Tibial nerve (tissue), 4 donors: ENCODE measurements around the gene SEPTIN5.

Experiments
- EP300 ChIP-seq, 2 donors: sonication (generic); formaldehyde crosslinking; IDR thresholded peaks; one replicate each; pipeline ENCODE4 v1.6.1; 2017; ENCODE audit warnings: antibody characterized with exemption in 2 of 2, mild to moderate bottlenecking in 1 of 2
- POLR2A ChIP-seq, 2 donors: fragments of 450-650 bp; IDR thresholded peaks; one replicate each; pipeline ENCODE4 v1.6.1; 2017; ENCODE audit warnings: antibody characterized with exemption in 2 of 2, mild to moderate bottlenecking in 2 of 2, moderate library complexity in 2 of 2
- TF ChIP-seq, protein P1 (sequence below), 5 experiments: fragments of 200-600 bp in 3 of 5; fragments of 450-650 bp in 2 of 5; sonication (generic) in 3 of 5; IDR thresholded peaks; one replicate each; pipeline ENCODE4 v1.5.1; 2016 to 2019; ENCODE audit warnings: antibody characterized with exemption in 5 of 5, mild to moderate bottlenecking in 3 of 5, moderate library complexity in 2 of 5

DNA sequence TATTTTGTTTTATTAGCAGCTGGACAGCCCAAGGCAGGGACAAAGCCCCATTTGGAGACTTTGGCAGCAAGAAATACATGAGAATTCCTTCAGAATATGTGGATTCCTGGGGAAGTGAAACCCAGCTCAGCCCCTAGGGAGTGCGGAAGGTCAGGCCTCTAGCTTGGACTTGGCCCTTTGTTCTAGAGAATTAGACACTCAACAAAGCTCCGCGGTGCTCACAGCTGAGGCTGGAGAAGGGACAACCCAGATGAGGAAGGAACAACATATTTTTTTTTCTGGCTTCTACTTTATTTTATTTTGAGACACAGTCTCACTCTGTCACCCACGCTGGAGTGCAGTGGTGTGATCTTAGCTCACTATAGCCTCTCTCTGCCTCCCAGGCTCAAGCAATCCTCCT lies 44.7 kb upstream of the SEPTIN5 start:
- TF ChIP-seq EP300 (IDR thresholded peaks at IDR 0.05) (no peak), POLR2A (IDR thresholded peaks at IDR 0.05) (no peak)
- TF ChIP-seq, protein P1, sequence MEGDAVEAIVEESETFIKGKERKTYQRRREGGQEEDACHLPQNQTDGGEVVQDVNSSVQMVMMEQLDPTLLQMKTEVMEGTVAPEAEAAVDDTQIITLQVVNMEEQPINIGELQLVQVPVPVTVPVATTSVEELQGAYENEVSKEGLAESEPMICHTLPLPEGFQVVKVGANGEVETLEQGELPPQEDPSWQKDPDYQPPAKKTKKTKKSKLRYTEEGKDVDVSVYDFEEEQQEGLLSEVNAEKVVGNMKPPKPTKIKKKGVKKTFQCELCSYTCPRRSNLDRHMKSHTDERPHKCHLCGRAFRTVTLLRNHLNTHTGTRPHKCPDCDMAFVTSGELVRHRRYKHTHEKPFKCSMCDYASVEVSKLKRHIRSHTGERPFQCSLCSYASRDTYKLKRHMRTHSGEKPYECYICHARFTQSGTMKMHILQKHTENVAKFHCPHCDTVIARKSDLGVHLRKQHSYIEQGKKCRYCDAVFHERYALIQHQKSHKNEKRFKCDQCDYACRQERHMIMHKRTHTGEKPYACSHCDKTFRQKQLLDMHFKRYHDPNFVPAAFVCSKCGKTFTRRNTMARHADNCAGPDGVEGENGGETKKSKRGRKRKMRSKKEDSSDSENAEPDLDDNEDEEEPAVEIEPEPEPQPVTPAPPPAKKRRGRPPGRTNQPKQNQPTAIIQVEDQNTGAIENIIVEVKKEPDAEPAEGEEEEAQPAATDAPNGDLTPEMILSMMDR (IDR thresholded peaks at IDR 0.05) = no peak
